IPS-15b (cell line): ENCODE measurements around the gene UNC5B.

Source experiments
- H3K27me3 ChIP-seq: one replicate; pipeline ENCODE4 v1.6.1; 2013; ENCODE audit warnings: low read length; ENCODE audit not compliant: control insufficient read depth, insufficient read depth
- H3K36me3 ChIP-seq: one replicate; pipeline ENCODE4 v1.6.1; 2013; ENCODE audit warnings: low read length; ENCODE audit not compliant: control insufficient read depth, insufficient read depth
- H3K4me1 ChIP-seq: one replicate; pipeline ENCODE4 v1.6.1; 2013; ENCODE audit warnings: mild to moderate bottlenecking, low read length; ENCODE audit not compliant: control insufficient read depth, insufficient read depth
- H3K4me3 ChIP-seq: one replicate; pipeline ENCODE4 v1.5.1; 2013; ENCODE audit warnings: low read depth, low read length
- H3K9ac ChIP-seq: one replicate; pipeline ENCODE4 v1.6.1; 2013; ENCODE audit warnings: low read depth, mild to moderate bottlenecking, low read length
- H3K9me3 ChIP-seq: one replicate; pipeline ENCODE4 v1.6.1; 2013; ENCODE audit warnings: mild to moderate bottlenecking, low read length; ENCODE audit not compliant: control insufficient read depth, insufficient read depth

UNC5B gene

GRCh38 chr10:71209731-71210541 is 2.4 kb upstream of the UNC5B start:
- no peak overlapping the region for H3K4me3 ChIP-seq
- H3K27me3 ChIP-seq, result peaks cover 37% of the 10 kb centered on the region
- no peak overlapping the region for H3K9ac ChIP-seq
- H3K36me3 ChIP-seq, result no peaks in the 10 kb centered on the region
- peaks cover 13% of the 10 kb centered on the region for H3K4me1 ChIP-seq
- H3K9me3 ChIP-seq, result no peaks in the 10 kb centered on the region

GRCh38 chr10:71210542-71210871 is 1.9 kb upstream of the UNC5B start:
- Histone ChIP-seq H3K4me1 (peaks cover 15% of the 10 kb centered on the region), H3K9ac (no peak overlapping the region), H3K36me3 (no peaks in the 10 kb centered on the region), H3K27me3 (peaks cover 37% of the 10 kb centered on the region), H3K9me3 (no peaks in the 10 kb centered on the region), H3K4me3 (no peak overlapping the region)

GRCh38 chr10:71211053-71211452 is 1.3 kb upstream of the UNC5B start:
- Histone ChIP-seq H3K9ac (no peak overlapping the region), H3K9me3 (no peaks in the 10 kb centered on the region), H3K27me3 (peaks cover 37% of the 10 kb centered on the region), H3K4me1 (peaks cover 18% of the 10 kb centered on the region), H3K36me3 (no peaks in the 10 kb centered on the region), H3K4me3 (no peak overlapping the region)

GRCh38 chr10:71211775-71212317 is 524 bp upstream of the UNC5B start:
- Histone ChIP-seq H3K9ac (no peak overlapping the region), H3K27me3 (peaks cover 34% of the 10 kb centered on the region), H3K9me3 (no peaks in the 10 kb centered on the region), H3K36me3 (no peaks in the 10 kb centered on the region), H3K4me1 (peaks cover 22% of the 10 kb centered on the region), H3K4me3 (peak overlapping the region; percentile 57)

- no peaks in the 10 kb centered on the region for H3K9me3 ChIP-seq
- no peaks in the 10 kb centered on the region for H3K36me3 ChIP-seq
- peak overlapping the region; percentile 79 for H3K9ac ChIP-seq
- peaks cover 22% of the 10 kb centered on the region for H3K4me1 ChIP-seq
- H3K27me3 ChIP-seq, result peaks cover 34% of the 10 kb centered on the region
- peak overlapping the region; percentile 85 for H3K4me3 ChIP-seq
These were observed 804 bp downstream of the UNC5B start for GRCh38 chr10:71213127-71213621.

GRCh38 chr10:71213761-71214440 is 1.5 kb downstream of the UNC5B start:
- H3K4me1 ChIP-seq, result peaks cover 27% of the 10 kb centered on the region
- H3K9ac ChIP-seq, result no peak overlapping the region
- H3K36me3 ChIP-seq, result no peaks in the 10 kb centered on the region
- H3K4me3 ChIP-seq, result peak overlapping the region; percentile 85
- H3K27me3 ChIP-seq, result peaks cover 34% of the 10 kb centered on the region
- no peaks in the 10 kb centered on the region for H3K9me3 ChIP-seq

- no peak overlapping the region for H3K9ac ChIP-seq
- no peaks in the 10 kb centered on the region for H3K36me3 ChIP-seq
These were observed 2.5 kb downstream of the UNC5B start for GRCh38 chr10:71214641-71215559.

GRCh38 chr10:71216363-71216695 is 4.0 kb downstream of the UNC5B start:
- H3K9ac ChIP-seq, result peak overlapping the region; percentile 28
- peaks cover 23% of the 10 kb centered on the region for H3K4me1 ChIP-seq

More at GRCh38 chr10:71214641-71215559, 2.5 kb downstream of the UNC5B start:
- Histone ChIP-seq H3K27me3 (peaks cover 27% of the 10 kb centered on the region), H3K4me3 (peak overlapping the region; percentile 85), H3K9me3 (no peaks in the 10 kb centered on the region), H3K4me1 (peaks cover 27% of the 10 kb centered on the region)

GRCh38 chr10:71216751-71217265 is 4.4 kb downstream of the UNC5B start:
- Histone ChIP-seq H3K4me1 (peaks cover 23% of the 10 kb centered on the region), H3K9me3 (no peaks in the 10 kb centered on the region), H3K36me3 (no peaks in the 10 kb centered on the region), H3K27me3 (peaks cover 8% of the 10 kb centered on the region), H3K4me3 (peak overlapping the region; percentile 55), H3K9ac (peak overlapping the region; percentile 28)

More at GRCh38 chr10:71216363-71216695, 4.0 kb downstream of the UNC5B start:
- peak overlapping the region; percentile 55 for H3K4me3 ChIP-seq
- peaks cover 13% of the 10 kb centered on the region for H3K27me3 ChIP-seq
- H3K9me3 ChIP-seq, result no peaks in the 10 kb centered on the region
- no peaks in the 10 kb centered on the region for H3K36me3 ChIP-seq

GRCh38 chr10:71217266-71218045 is 5.1 kb downstream of the UNC5B start:
- Histone ChIP-seq H3K9ac (no peak overlapping the region), H3K36me3 (no peaks in the 10 kb centered on the region), H3K27me3 (peaks cover 5% of the 10 kb centered on the region), H3K4me3 (peak overlapping the region; percentile 55), H3K4me1 (peaks cover 27% of the 10 kb centered on the region), H3K9me3 (no peaks in the 10 kb centered on the region)
